Heart left ventricle (tissue), 16 donors: Measurements from ENCODE around the gene SLC22A7. TPM values are rescaled to one million over a fixed set of nuclear protein-coding genes. Genes with fewer than 3 reads are reported as not detected.
"Not testable (repeated sequence)": the region's sequence is repeated elsewhere in the genome, so short reads cannot be mapped to it uniquely, and the experiment has no call there.

Experiments
- ATAC-seq, 4 donors: fragments of 200-7000 bp; cut with Tn5 transposase; one replicate each; pipeline ENCODE4 v1.9.1; 2020 to 2022; ENCODE audit warnings: moderate library complexity in 4 of 4, mild to moderate bottlenecking in 3 of 4, moderate number of reproducible peaks in 1 of 4
- DNase-seq, 5 donors: peaks; one replicate each; pipeline ENCODE4 v3.0.0-alpha.2; 2020
- H3K27ac ChIP-seq, 12 donors: fragments of 200-600 bp; sonication (generic) in 4 of 12; one replicate each; pipeline versions ENCODE4 v1.5.0 to v1.8.0; 2016 to 2022; ENCODE audit warnings: mild to moderate bottlenecking in 2 of 12
- H3K27me3 ChIP-seq, 9 donors: fragments of 200-600 bp; sonication (generic) in 2 of 9; one replicate each; pipeline versions ENCODE4 v1.5.1 to v1.8.0; 2016 to 2022; ENCODE audit warnings: mild to moderate bottlenecking in 3 of 9
- H3K36me3 ChIP-seq, 9 donors: fragments of 200-600 bp; sonication (generic) in 2 of 9; one replicate each; pipeline versions ENCODE4 v1.5.0 to v1.8.0; 2018 to 2022; ENCODE audit warnings: mild to moderate bottlenecking in 2 of 9
- H3K4me1 ChIP-seq, 12 donors: fragments of 200-600 bp; sonication (generic) in 4 of 12; one replicate each; pipeline versions ENCODE4 v1.5.0 to v1.8.0; 2016 to 2022; ENCODE audit warnings: mild to moderate bottlenecking in 3 of 12
- H3K4me3 ChIP-seq, 12 donors: fragments of 200-600 bp; sonication (generic) in 4 of 12; one replicate each; pipeline versions ENCODE4 v1.5.0 to v1.8.0; 2017 to 2022; ENCODE audit warnings: mild to moderate bottlenecking in 9 of 12, moderate library complexity in 4 of 12
- H3K9me3 ChIP-seq, 12 donors: fragments of 200-600 bp; sonication (generic) in 4 of 12; one replicate each; pipeline versions ENCODE4 v1.5.0 to v1.8.0; 2016 to 2022; ENCODE audit warnings: mild to moderate bottlenecking in 1 of 12
- CTCF ChIP-seq, 12 donors: fragments of 200-600 bp; sonication (generic) in 4 of 12; IDR thresholded peaks; one replicate each; pipeline versions ENCODE4 v1.5.0 to v1.8.0; 2018 to 2022; ENCODE audit warnings: antibody characterized with exemption in 12 of 12, mild to moderate bottlenecking in 5 of 12
- POLR2A ChIP-seq, 2 donors: fragments of 450-650 bp; IDR thresholded peaks; one replicate each; pipeline ENCODE4 v1.6.1; 2017; ENCODE audit warnings: antibody characterized with exemption in 2 of 2, mild to moderate bottlenecking in 2 of 2, moderate library complexity in 2 of 2
- WGBS, 4 donors: extraction: QIAGEN DNeasy Blood & Tissue Kit in 2 of 4; methylation state at CpG; one replicate each; pipeline versions ENCODE4 v1.1.5 to v1.1.7; 2013 to 2018; 5-methylcytosine and 5-hydroxymethylcytosine counted together
- intact Hi-C, 10 donors: fragments of 100-400 bp; cut with DNase I; formaldehyde crosslinking; loops; one replicate each; pipeline versions ENCODE4 v1.11.1 to v1.14.2; 2022
- polyA plus RNA-seq, 2 donors: library from polyadenylated mRNA; stranded (reverse); fragments of 200-250 nt; gene quantifications; one replicate each; pipeline ENCODE4 v1.2.3, GENCODE V29; 2013
- total RNA-seq, 9 donors: library from RNA; depleted of rRNA in 2 of 9; stranded (reverse); fragments of >200 nt in 2 of 9; fragmentation: NEBNext Ultra II Directional in 3 of 9; extraction: Animal tissue kit (Norgen Biotek cat#: 25700) in 3 of 9; gene quantifications; one replicate each; pipeline versions ENCODE4 v1.1.0 to v1.2.4, GENCODE V29; 2016 to 2023
- donor health status: ischemic (EF 13 %, LVEDD 7.1; RV severe dilation, severe dysfunction).
- donor health status: healthy with polysubstance abuse.
- donor health status: DM: no; HTN: yes; CAD: no.
- donor health status: DM: no; HTN: no; CAD: no.
- donor health status: ischemic (EF 25% LVEDD 6.9; RV normal size, moderate dysfunction).
- donor health status: ischemic (EF 25% LVEDD 5.7; RV mildly dilated, moderate dysfunction).
- donor health status: healthy.
- donor health status: DM: yes; HTN: yes; CAD: no.
- donor health status: ischemic (EF 35%, LVEDD 5.7; RV mildly dilated, moderate dysfunction).
- donor health status: nonischemic (EF 11% LVEDD 7.7; RV severe dilation, severe dysfunction).
- donor health status: DM: yes; HTN: yes; CAD: no.
- donor health status: PGD.
- donor health status: ischemic (EF 29% LVEDD 5.4; RV normal size, mild dysfunction).
- donor health status: nonischemic (EF 23%, LVEDD 6.1; RV moderate dilation, normal function).

SLC22A7 gene
- total and polyA plus RNA-seq, 11 donors = 0.12 to 0.32 (median 0.16) TPM; not detected in 6

- Histone ChIP-seq H3K36me3 (no peaks in the 10 kb centered on the region), H3K4me3 (no peak overlapping the region), H3K4me1 (peaks cover 0 to 15% (median 3%) of the 10 kb centered on the region in 12 donors), H3K9me3 (no peaks in the 10 kb centered on the region), H3K27me3 (peaks cover 0 to 14% (median 0%) of the 10 kb centered on the region in 9 donors), H3K27ac (no peak overlapping the region)
- DNase-seq = no peak
- TF ChIP-seq POLR2A (IDR thresholded peaks at IDR 0.05) = no peak
- no peak for TF ChIP-seq CTCF (IDR thresholded peaks at IDR 0.05)
- intact Hi-C loops = no loop called here
- ATAC-seq = no peak
- 76 to 85% (median 79%) methylated on average over 14 to 18 of the region's 18 CpGs for WGBS, 4 donors
These were observed 1.6 kb downstream of the SLC22A7 start for GRCh38 chr6:43299338-43300293.

- intact Hi-C loops = no loop called here
- no peak for DNase-seq
- ATAC-seq = no peak
- Histone ChIP-seq H3K27ac (no peak overlapping the region), H3K4me1 (peaks cover 0 to 24% (median 3%) of the 10 kb centered on the region in 12 donors), H3K27me3 (peaks cover 0 to 14% (median 0%) of the 10 kb centered on the region in 9 donors), H3K4me3 (no peak overlapping the region), H3K9me3 (no peaks in the 10 kb centered on the region), H3K36me3 (no peaks in the 10 kb centered on the region)
- TF ChIP-seq POLR2A (IDR thresholded peaks at IDR 0.05) (no peak), CTCF (IDR thresholded peaks at IDR 0.05) (no peak)
- WGBS, 4 donors = 90 to 92% (median 91%) methylated on average over 13 to 15 of the region's 15 CpGs
These were observed 3.2 kb downstream of the SLC22A7 start for GRCh38 chr6:43301081-43301870.

GRCh38 chr6:43302126-43302525 is 4.1 kb downstream of the SLC22A7 start:
- DNase-seq (no peak), ATAC-seq (no peak)
- WGBS, 4 donors = 81 to 90% (median 86%) methylated on average over 11 to 19 of the region's 19 CpGs
- peaks cover 0 to 14% (median 0%) of the 10 kb centered on the region in 9 donors for H3K27me3 ChIP-seq
- intact Hi-C loops = no loop called here
- peaks cover 0 to 26% (median 3%) of the 10 kb centered on the region in 12 donors for H3K4me1 ChIP-seq
- H3K36me3 ChIP-seq = no peaks in the 10 kb centered on the region
- no peaks in the 10 kb centered on the region for H3K9me3 ChIP-seq
- no peak overlapping the region for H3K4me3 ChIP-seq
- TF ChIP-seq POLR2A (IDR thresholded peaks at IDR 0.05) = no peak
- TF ChIP-seq CTCF (IDR thresholded peaks at IDR 0.05) = no peak
- H3K27ac ChIP-seq = no peak overlapping the region

GRCh38 chr6:43303006-43303405 is 4.9 kb downstream of the SLC22A7 start:
- H3K27ac ChIP-seq, H3K4me3 ChIP-seq, ATAC-seq, H3K9me3 ChIP-seq, DNase-seq, H3K36me3 ChIP-seq, intact Hi-C loops: not testable (repeated sequence)
- H3K27me3 ChIP-seq = peaks cover 0 to 11% (median 0%) of the 10 kb centered on the region in 9 donors
- 85 to 87% (median 87%) methylated on average over 11 of the region's 11 CpGs for WGBS, 4 donors
- H3K4me1 ChIP-seq = peaks cover 0 to 25% (median 3%) of the 10 kb centered on the region in 12 donors
